ENCODE measurements around the gene ENPP3. TPM values are rescaled to one million over a fixed set of nuclear protein-coding genes. Genes with fewer than 3 reads are reported as not detected.

ENPP3 gene
- total RNA-seq, 4 donors from 2014 or later: 0.66 to 5.3 (median 1.3) TPM

DNA sequence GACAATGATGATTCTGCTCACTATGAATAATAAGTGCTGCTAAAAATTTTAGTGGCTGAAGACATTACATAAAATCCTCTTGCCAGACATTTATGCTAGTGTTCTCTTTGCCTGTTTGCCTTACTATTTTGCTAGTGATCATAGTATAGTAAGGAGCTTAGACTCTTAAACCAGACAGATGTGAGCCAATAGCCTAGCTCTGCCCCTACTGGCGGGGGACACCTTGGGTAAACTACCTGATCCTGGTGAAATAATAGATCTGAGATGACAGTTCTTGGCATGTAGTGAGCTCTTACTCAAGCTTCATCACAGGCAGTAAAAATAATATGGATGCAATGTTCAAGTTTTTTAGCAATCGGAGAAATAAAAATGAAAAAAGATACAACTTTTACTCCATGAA, 18.8 kb downstream of the ENPP3 start:
- 95 to 98% methylated on average over 2 of the region's 2 CpGs for WGBS, 2 donors
- no peak for TF ChIP-seq EP300 (IDR thresholded peaks at IDR 0.05)
- TF ChIP-seq CTCF (IDR thresholded peaks at IDR 0.05): no peak
- TF ChIP-seq POLR2A (IDR thresholded peaks at IDR 0.05): no peak
- Histone ChIP-seq H3K9me3 (no peaks in the 10 kb centered on the region), H3K4me3 (no peak overlapping the region), H3K27me3 (no peaks in the 10 kb centered on the region), H3K36me3 (no peaks in the 10 kb centered on the region), H3K27ac (no peak overlapping the region), H3K4me1 (no peaks in the 10 kb centered on the region)
- DNase-seq (ENCODE audit: low spot score in 2 of 2): no peak

DNA sequence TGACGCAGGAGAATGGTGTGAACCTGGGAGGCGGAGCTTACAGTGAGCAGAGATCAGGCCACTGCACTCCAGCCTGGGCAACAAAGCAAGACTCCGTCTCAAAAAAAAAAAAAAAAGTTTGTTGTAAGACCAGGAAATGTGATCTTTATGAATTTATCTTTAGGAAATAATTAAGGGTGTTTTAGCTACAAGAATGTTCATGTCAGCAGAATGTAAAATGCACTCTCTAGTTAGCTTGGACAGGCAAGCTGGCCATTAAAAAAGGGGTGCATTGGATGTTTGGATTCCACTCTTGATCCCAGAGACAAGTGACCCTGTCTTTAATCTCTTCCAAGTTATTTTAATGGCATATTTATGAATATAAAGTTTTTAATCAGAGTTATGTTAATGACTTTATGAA, 19.6 kb downstream of the ENPP3 start:
- H3K27ac ChIP-seq: no peak overlapping the region
- H3K4me1 ChIP-seq: no peaks in the 10 kb centered on the region
- H3K27me3 ChIP-seq: no peaks in the 10 kb centered on the region
- no peak for DNase-seq (ENCODE audit: low spot score in 2 of 2)
- H3K9me3 ChIP-seq: no peaks in the 10 kb centered on the region
- no peak for TF ChIP-seq POLR2A (IDR thresholded peaks at IDR 0.05)
- TF ChIP-seq CTCF (IDR thresholded peaks at IDR 0.05): no peak
- 84 to 92% methylated on average over 3 of the region's 3 CpGs for WGBS, 2 donors
- H3K4me3 ChIP-seq: no peak overlapping the region
- no peaks in the 10 kb centered on the region for H3K36me3 ChIP-seq

DNA sequence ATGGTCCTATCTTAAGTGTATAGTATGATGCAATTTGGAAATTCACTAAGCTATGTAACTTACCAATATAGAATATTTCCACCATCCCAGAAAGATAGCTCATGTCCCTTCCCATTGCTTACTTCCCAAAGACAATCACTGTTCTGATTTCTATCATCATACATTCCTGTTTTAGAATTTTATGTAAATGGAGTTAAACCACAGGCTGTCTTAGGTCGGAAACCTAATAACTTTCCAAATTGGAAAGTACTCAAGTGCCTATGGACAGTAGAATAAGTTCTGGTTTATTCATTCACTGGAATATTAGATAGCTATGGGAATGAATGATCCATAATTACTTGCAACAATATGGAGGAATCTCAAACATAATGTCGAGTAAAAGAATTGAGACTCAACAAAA, 20.1 kb downstream of the ENPP3 start:
- 83 to 87% methylated on average over 2 of the region's 2 CpGs for WGBS, 2 donors
- no peaks in the 10 kb centered on the region for H3K4me1 ChIP-seq
- no peaks in the 10 kb centered on the region for H3K27me3 ChIP-seq
- H3K9me3 ChIP-seq: no peaks in the 10 kb centered on the region
- no peak overlapping the region for H3K27ac ChIP-seq
- TF ChIP-seq EP300 (IDR thresholded peaks at IDR 0.05) (no peak), CTCF (IDR thresholded peaks at IDR 0.05) (no peak), POLR2A (IDR thresholded peaks at IDR 0.05) (no peak)
- no peak overlapping the region for H3K4me3 ChIP-seq
- no peaks in the 10 kb centered on the region for H3K36me3 ChIP-seq
- DNase-seq (ENCODE audit: low spot score in 2 of 2): no peak

- TF ChIP-seq POLR2A (IDR thresholded peaks at IDR 0.05) (no peak), EP300 (IDR thresholded peaks at IDR 0.05) (no peak), CTCF (IDR thresholded peaks at IDR 0.05) (no peak)
- 80 to 85% methylated on average over 6 of the region's 6 CpGs for WGBS, 2 donors
Observed at GRCh38 chr6:131657630-131658111, 20.6 kb downstream of the ENPP3 start.

DNA sequence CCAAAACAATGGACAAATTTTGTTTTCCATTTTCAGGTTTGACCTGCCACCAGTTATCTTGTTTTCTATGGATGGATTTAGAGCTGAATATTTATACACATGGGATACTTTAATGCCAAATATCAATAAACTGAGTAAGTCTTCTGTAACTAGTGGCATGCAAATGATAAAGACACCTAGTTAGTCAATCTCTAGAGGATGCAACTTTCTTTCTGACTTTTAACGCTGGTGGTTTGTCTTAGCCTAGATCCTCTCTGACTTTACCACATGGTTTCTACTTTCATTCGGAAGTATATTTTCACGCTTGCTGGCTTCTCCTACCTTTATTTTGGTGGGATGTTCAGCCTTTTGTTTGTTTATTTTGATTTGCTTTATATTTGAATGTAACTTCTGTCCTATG, 21.2 kb downstream of the ENPP3 start:
- H3K4me1 ChIP-seq: no peaks in the 10 kb centered on the region
- no peak for DNase-seq (ENCODE audit: low spot score in 2 of 2)
- no peak overlapping the region for H3K4me3 ChIP-seq
- TF ChIP-seq EP300 (IDR thresholded peaks at IDR 0.05) (no peak), CTCF (IDR thresholded peaks at IDR 0.05) (no peak)
- no peak overlapping the region for H3K27ac ChIP-seq
- H3K36me3 ChIP-seq: no peaks in the 10 kb centered on the region
- 92 to 95% methylated on average over 3 of the region's 3 CpGs for WGBS, 2 donors
- H3K27me3 ChIP-seq: no peaks in the 10 kb centered on the region
- no peaks in the 10 kb centered on the region for H3K9me3 ChIP-seq

More at GRCh38 chr6:131657630-131658111, 20.6 kb downstream of the ENPP3 start:
- Histone ChIP-seq H3K27ac (no peak overlapping the region), H3K4me1 (no peaks in the 10 kb centered on the region), H3K27me3 (no peaks in the 10 kb centered on the region), H3K9me3 (no peaks in the 10 kb centered on the region), H3K36me3 (no peaks in the 10 kb centered on the region), H3K4me3 (no peak overlapping the region)
- no peak for DNase-seq (ENCODE audit: low spot score in 2 of 2)
